Loucy (cell line): ENCODE measurements around the gene DPP4.

Experiments
- EZH2phosphoT487 ChIP-seq: fragments of 200-600 bp; IDR thresholded peaks from 2 replicates; pipeline ENCODE4 v1.6.1; 2018; ENCODE audit warnings: antibody characterized with exemption, mild to moderate bottlenecking, moderate library complexity, borderline replicate concordance
- TF ChIP-seq, protein P1 (sequence below): fragments of 200-600 bp; sonication (generic); conservative IDR thresholded peaks from 2 replicates; pipeline ENCODE4 v1.5.1; 2014; ENCODE audit warnings: mild to moderate bottlenecking, antibody characterized with exemption, low read length

DNA sequence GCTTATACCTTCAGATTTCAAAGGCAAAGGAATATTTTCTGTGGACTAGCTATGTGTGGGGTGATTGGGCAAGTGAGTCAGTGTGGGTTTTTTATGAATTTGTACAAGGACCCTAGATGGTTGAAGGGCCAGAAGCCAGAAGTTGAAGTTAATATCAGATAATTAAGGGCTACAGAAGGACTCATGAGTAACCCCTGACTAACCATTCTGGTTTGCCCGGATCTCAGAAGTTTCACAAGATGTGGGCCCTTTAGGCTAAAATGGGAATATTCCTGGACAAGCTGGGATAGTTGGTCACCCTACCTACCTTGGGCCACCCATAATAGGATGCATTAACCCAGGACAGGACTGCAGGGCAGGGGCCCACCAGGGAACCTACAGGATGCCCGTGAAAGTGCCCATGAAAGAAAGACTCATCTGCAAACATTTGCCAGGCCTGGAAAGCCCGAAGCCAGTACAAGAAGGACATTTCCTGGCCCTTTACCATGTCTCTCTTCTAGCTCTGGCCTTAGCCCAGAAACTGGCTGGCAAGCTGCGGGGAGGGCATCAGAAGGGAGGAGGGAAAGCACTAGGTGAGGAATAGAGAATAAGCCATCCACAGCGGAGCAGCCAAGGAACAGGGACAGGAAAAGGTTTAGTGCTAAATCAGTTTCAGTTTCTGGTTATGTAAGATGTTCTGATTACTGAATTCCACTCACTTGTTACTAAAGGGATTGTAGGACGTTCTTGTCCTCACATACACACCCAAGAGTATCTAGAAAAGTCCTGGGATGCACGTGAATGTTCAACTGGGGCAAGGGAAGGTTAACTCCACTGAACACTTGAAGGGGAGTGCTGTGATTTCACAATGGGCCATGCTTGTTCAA lies 44.4 kb upstream of the DPP4 start:
- no peak for TF ChIP-seq EZH2phosphoT487
- TF ChIP-seq, protein P1, sequence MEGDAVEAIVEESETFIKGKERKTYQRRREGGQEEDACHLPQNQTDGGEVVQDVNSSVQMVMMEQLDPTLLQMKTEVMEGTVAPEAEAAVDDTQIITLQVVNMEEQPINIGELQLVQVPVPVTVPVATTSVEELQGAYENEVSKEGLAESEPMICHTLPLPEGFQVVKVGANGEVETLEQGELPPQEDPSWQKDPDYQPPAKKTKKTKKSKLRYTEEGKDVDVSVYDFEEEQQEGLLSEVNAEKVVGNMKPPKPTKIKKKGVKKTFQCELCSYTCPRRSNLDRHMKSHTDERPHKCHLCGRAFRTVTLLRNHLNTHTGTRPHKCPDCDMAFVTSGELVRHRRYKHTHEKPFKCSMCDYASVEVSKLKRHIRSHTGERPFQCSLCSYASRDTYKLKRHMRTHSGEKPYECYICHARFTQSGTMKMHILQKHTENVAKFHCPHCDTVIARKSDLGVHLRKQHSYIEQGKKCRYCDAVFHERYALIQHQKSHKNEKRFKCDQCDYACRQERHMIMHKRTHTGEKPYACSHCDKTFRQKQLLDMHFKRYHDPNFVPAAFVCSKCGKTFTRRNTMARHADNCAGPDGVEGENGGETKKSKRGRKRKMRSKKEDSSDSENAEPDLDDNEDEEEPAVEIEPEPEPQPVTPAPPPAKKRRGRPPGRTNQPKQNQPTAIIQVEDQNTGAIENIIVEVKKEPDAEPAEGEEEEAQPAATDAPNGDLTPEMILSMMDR: no peak
